Stimulated activated CD4-positive, alpha-beta T cell treated with anti-CD3 and anti-CD28 coated beads, Interleukin-2, amount 100 ng/mL, for 4 hours (primary cell): ENCODE results near the gene TBC1D12.

Experiments used
- DNase-seq: peaks from one replicate; pipeline ENCODE4 v3.0.0-alpha.2; 2020; ENCODE audit warnings: low read depth

TBC1D12 gene

DNA sequence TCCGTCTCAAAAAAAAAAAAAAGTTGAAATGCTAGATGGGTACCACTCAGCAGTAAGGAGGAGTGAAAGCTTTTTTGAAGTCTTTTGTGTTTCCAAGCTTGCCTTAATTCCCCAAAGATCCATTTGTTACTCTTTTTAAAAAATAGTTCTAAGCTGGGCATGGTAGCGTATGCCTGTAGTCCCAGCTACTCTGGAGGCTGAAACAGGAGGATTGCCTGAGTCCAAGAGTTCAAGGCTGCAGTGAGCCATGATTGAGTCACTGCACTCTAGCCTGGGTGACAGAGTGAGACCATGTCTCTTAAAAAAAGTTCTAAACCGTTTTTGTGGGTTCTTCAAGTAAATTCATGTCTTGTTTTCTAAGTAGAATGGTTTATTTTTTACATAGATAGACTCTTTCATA lies 5.3 kb downstream of the TBC1D12 start:
- no peak for DNase-seq

DNA sequence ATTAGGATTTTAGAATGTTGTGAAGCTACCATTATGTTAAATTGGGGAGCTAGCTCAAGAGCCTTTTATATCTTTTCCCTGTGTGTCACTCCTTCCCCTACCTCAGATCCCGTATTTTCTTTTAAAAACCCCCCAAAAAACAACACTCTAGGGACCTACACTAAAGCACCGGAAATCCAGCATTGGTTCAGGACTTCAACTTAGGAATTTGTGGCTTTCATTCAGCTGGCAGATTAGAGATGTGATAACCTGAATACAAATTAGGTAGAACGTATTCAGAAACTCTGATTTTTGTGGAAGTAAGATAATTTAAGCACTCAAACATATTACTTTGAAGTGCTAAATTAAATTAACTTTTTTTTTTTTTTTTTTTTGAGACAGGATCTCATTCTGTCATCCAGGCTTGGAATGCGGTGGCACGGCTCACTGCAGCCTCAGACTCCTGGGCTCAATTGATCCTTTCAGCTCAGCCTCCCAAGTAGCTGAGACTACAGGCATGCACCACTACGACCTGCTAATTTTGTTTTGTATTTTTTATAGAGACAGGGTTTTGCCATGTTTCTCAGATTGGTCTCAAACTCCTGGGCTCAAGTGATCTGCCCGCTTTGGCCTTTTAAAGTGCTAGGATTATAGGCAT lies 6.8 kb downstream of the TBC1D12 start:
- DNase-seq, result no peak

DNA sequence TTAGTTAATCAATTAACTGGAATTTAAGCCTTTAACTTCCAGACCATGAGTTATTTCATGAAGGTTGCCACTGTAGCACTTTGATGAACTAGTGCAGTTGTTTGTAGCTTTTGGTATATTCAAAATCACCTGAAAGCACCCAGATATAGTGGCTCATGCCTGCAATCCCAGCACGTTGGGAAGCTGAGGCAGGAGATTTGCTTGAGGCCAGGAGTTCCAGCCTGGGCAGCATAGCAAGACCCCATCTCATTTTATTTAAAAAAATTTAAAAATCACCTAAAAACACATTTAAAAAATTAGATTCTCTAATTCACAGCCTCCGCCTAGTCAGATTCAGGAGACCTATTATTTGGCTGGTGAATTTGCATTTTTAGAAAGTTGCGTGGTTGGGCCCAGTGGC lies 9.0 kb downstream of the TBC1D12 start:
- no peak for DNase-seq

DNA sequence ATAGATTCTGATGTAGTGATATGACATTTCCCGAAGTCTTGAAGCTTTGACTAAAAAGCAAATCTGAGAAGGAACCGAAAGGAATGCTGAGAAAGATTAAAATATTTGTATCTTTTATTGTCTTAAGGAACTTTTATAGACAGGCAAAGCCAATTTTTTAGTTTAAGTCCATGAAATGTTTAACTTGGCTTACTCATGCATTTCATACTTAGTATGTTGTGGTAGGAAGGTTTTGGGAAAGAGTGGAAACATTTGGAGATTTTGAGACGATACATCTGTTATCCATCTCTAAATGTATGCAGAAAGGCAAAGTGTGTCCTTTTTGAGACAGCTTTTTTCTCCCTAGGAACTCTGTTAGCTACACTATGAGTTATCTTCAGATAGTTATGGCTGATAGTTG lies 10.1 kb downstream of the TBC1D12 start:
- no peak for DNase-seq

DNA sequence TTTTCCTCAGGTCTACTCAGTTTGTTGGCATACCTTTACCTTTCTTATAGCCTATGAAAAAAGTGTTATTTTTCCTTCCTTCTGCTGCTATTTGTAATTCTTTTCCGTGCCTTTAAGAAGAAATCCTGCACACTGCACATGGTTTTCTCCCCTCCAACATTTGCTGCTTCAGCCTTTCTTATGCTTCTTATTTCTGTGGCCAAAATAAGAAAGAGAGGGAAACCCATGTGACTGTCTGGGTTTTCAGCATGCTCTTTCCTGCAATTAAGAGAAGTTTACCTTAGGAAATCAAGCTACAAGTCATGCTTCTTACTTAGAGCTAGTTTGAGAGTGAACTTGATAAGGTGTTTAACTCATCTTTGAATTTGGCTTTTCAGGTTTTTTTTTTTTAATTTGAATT lies 11.0 kb downstream of the TBC1D12 start:
- no peak for DNase-seq

DNA sequence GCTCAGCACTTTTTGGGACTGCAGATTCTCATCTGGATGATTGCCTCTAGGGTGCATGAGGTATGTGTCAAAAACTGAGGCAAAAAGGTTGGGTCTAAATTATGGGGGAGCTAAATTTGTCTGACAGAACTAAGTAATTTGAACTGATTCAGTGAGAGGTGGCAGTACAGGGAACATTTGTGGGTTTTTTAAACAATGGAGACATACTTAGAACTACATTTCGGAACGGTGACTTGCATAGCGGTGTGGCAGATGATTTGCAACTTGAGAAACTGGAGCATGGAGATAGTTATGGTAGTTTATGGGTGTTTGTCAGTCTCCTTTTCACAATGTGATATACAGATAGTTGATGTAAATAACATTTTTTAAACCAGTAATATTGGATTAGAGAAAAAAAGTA lies 14.6 kb downstream of the TBC1D12 start:
- no peak for DNase-seq

DNA sequence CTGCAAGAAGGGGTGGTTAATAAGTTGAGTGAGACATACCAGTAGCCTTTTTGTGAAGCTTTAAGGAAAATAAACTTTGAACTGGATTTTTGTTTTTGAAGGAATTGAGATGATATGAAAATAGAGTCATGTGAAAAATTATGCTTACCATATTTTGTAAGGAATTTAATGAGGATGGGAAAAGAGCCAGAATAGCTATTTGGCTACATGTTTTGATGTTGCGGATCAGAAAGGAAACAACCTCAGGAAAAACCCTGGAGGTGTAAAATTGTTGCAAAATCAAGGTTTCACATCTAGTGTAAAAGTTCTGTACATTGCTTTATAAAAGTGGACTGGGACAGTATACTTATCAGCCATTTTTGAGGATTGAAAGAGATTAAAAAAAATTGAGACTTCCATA lies 15.0 kb downstream of the TBC1D12 start:
- DNase-seq, result no peak

DNA sequence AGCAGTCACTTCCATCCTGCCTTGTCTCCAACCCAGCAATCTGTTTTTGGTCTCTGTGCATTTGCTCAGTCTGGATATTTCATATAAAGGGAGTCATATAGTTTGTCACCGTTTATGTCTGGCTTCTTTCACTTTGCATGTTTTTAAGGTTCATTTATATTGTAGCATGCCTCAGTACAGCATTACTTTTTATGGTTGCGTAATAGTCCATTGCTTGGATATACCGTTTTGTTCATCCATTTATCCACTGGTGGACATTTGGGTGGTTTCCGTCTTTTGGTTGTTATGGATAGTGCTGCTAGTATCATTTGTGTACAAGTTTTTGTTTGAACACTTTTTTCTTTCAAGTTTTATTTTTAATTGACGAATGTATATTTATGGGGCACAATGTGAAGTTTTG lies 18.2 kb downstream of the TBC1D12 start:
- no peak for DNase-seq

DNA sequence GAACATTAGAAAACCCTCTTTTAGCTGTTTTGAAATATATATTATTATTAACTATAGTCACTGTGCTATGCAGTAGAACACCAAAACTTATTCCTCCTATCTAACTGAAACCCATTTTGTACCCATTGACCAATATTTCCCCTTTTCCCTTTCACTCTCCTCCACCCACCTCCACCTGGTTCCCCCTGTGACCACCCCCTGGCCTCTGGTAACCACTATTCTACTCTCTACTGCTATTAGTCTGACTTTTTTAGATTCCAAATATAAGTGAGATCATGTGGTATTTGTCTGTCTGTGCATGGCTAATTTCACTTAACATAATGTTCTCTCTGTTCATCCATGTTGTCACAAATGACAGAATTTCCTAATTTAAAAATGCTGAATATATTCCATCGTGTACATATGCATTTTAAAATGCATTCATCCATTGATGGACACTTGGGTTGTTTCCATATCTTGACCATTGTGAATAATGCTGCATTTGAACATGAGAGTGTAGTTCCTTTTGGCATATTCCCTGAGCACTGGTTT lies 18.7 kb downstream of the TBC1D12 start:
- DNase-seq, result no peak

DNA sequence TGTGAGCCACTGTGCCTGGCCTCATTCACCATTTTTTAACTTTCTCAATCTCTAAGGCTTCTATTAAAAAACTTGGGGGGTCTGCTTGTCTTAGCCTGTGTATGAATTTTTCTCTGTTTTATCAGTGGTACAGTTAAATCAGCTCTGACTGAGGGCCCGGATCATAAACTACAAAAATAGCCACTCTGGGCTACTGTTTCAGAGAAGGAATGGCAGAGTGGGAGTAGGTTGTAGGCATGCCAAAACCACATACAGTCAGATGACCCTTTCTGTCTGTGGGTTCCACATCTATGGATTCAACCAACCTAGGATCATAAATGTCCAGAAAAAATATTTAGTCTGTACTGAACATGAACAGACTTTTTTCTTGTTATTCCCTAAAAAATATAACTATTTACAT lies 21.3 kb downstream of the TBC1D12 start:
- no peak for DNase-seq

DNA sequence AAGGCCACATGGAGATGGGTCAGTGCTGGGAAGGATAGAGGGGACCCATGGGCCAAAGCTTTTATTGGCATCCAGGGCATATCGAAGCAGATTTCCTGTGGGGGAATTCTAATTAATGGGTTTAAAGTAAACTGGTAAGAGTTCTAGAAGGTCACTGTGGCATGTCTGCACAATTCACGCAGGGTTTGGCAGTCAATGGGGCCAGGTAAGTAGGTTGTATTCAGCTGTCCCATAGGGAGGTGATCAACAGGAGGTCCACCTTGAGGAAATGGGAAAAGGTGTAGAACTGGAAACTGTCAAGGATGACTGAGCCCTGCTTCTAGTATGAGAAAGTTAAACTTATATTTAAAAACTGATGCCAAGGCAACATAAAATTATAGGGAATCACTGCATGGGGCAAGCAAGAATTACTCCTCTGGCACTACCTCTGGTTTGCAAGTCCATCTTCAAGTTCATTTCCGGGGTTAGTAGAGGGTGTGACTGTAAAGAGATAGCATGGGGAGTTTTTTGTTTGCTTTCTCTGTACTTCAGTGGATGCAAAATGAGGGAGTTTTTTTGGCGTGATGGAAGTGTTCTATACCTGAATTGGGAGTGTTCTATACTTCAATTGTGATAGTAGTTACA lies 22.5 kb downstream of the TBC1D12 start:
- DNase-seq, result no peak

DNA sequence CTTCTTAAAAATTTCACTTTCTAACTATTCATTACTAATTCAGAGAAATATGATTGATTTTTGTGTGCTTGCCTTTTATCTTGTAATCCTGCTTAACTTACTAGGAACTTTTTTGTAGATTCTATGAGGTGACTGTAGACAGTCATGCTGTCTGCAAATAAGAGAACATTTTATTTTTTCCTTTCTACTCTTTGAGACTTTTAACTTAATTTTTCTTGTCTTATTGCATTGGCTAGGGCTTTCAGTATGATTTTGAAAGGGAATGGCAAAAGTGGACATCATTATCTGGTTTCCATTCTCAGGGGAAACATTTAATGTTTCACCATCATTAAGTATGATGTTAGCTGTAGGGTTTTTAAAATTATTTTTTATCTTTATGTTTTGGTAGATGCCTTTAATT lies 23.6 kb downstream of the TBC1D12 start:
- no peak for DNase-seq

DNA sequence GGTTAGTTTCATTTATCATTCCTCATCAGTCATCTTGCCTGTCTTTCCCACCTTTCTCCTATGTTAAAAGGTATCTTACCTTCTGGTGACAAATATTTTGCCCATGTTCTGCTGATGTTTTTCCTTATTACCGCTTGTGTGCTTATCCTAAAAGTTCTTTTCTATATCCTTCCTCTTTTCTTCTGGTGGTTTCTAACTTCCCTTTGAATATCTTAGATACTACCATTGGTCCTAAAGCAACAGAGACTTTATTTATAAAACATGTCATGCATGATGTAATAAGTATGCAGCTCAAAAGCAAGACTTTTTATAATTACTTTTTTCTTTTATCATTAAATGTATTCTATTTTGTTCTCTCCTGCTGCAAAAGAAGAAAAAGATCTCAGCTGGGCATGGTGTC lies 24.8 kb downstream of the TBC1D12 start:
- no peak for DNase-seq

DNA sequence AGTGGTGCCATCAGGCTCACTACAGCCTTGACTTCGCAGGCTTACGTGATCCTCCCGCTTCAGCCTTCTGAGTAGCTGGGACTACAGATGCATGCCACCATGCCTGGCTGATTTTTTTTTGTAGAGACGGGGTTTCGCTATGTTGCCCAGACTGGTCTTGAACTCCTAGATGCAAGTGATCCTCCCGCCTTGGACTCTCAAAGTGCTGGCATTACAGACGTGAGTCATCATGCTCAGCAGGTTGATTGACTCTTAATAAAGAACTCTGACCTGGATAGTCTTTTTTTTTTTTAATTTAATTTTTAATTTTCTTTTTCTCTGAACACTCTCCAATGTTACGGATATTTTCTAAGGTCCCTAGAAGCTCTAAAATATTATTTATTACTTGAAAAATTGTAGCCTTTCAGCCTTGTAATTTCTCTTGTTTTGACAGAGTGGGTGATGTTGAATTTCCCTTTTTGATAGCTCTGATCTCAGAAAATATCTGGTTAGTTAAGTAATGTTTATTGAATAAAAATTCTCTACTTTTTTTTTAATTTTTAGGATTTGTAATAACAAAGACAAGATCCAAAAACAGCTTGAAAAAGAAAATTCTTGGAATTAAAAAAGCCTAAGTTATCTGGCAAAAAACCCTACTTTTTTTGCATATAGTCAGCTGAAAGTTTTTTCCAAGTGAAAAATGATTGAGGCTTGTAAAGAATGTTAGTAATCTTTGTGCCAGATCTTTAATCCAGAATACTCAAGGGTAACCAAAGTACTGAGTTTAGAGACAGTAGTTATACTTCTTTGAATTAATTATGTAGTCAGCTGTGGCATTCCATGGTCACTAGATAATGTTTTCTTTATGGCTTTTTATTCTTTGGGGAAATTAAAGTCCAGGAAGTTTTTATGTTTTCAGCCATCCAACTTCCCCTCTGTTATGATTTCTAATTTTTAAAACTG lies 26.7 kb downstream of the TBC1D12 start:
- no peak for DNase-seq

DNA sequence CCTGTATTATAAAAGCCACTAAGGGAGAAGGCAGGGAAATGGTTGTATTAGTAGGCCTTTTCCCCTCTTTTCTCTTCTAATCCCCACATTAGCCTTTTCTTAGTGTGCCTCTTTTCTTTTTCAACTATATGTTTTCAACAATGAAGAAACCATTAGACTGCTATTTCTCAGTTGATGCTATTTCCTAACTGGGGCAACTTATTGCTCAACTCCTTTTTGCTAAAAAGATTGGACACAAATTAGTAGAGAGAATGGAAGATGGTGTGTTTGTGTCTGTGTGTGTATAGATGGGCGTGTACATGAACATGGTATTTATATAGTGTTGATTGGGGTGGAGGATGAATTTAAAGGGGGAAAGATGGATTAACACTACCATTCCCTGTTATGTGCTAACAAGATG lies 28.4 kb downstream of the TBC1D12 start:
- no peak for DNase-seq

DNA sequence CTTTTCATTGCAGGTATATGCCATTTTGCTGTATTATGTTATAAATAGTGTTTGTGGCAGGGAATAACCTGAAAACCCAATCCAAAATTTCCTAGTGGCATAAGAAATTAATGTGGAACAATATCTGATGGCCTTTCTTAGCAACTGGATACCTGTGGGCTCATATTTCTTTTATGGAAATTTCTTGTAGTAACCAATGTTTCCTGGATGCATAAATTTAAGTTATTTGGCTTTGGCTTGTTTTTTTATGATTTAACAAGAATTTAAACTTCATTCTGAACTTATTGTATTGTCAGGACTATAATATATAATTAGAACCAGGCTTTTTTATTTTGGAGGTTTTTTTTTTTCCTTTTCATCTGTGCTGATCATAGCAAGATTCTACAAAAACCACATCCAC lies 30.1 kb downstream of the TBC1D12 start:
- no peak for DNase-seq

DNA sequence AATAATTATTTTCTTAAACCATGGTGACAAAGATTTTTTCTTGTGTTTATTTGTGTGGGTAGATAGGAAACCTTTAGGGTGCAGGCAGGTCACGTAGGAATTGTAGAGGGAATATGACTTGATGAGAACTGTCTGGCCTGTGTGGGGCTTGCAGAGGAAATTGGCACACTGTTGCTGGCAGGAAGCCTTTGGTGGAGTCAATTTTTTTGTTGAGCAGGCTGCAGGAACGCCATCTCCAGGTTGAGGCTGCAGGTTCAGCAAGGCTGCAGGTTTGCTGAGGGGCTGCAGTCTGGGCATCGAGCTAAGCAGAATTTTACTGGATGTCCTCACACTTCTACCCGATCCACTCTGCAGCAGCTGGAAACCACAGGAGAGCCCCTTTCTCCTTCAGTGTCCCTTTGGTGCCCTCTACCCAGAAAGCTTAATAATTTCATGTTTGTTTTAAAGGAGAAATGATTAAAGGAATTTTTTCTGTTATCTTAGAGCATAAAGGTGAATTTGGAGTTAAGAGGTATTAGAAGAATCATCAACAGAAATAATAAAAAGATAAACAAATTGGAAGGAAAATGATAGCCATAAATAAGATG lies 37.0 kb downstream of the TBC1D12 start:
- DNase-seq, result no peak

DNA sequence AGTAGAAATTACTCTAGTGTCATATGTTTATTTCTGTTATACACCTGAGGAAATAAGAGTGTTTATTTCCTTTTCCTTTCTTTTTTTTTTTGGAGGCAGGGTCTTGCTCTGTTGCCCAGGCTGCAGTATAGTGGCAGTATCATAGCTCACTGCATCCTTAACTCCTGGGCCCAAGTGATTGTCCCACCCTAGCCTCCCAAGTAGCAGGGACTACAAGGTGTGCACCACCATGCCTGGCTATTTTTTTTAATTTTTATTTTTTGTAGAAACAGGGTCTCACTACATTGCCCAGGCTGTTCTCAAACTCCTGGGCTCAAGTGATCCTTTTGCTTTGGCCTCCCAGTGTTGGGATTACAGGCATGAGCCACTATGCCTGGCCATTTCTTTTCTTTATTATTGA lies 37.8 kb downstream of the TBC1D12 start:
- DNase-seq, result no peak

DNA sequence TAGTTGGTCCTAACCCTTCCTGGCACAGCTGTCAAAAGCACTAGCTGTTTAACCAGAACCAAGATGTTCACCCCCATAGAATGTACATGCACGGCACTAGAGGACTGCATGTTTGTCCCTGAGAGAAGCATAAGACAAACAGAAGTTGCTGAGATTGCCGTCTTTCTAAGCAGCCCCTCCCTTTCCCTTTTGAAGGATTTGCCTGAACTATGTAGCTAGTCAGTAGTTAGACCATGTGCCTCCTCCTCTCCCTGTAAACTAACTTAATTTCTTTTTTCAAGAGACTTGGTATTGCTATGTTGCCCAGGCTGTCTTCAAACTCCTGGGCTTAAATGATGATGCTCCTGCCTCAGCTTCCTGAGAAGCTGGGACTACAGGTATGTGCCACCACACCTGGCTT lies 40.7 kb downstream of the TBC1D12 start:
- no peak for DNase-seq

DNA sequence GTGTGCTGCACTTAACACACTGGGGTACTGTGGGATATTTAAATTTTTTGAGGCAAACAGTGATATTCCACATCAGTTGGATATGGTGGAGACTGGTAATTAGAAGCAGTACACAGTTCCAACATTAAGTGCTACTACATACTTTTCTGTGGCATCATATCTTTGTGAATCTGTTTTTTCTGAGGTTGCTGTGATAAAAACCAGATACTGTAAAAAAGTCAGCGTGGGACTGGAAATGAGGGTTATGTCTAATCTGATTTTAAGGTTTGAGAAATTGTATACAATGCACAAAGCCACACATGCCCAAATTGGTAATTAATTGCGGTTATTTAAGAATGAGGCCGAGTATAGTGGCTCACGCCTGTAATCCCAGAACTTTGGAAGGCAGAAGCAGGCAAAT lies 41.2 kb downstream of the TBC1D12 start:
- DNase-seq, result no peak

DNA sequence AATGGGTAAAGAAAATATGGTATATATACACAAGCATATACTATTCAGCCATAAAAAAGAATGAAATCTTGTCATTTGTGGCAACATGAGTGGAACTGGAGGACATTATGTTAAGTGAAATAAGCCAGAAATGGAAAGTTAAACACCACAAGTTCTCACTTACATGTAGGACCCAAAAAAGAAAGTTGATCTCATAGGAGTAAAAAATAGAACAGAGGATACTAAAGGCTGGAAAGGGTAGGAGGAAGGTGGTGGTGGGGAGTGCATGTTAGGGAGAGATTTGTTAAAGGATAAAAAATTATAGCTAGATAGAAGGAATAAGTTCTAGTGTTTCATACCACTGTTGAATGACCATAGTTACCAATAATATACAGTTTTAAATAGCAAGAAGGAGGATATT lies 48.4 kb downstream of the TBC1D12 start:
- DNase-seq, result no peak

DNA sequence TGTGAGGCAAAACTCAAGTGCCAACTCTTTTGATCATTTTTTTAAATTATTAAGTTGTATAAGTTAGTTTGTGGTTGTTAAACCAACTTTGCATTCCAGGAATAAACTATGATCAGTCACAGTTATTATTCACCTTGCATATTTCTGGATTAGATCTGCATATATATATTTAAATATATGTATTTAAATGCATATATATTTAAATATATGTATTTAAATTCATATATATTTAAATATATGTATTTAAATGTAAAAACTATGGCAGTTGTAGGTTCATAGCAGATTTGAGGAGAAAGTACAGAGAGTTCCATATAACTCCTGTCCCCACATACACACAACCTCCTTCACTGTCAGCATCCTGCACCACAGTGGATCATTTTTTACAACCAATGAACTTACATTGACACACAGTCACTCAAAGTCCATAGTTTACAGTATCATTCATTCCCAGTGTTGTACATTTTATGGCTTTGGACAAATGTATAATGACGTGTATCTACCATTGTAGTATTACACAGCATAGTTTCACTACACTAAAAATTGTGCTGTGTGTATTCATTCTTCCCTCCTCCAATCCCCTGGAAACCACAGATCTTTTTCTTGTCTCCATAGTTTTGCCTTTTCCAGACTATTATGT lies 49.7 kb downstream of the TBC1D12 start:
- no peak for DNase-seq
